ENCODE measurements around the gene OPCML. TPM values are rescaled to one million over a fixed set of nuclear protein-coding genes. Genes with fewer than 3 reads are reported as not detected.

Gene OPCML
- total RNA-seq, 2 donors from 2014 or later, result under 0.01 TPM; not detected in 1

GRCh38 chr11:133545199-133545803 is 13.0 kb upstream of the OPCML start:
- H3K9me3 ChIP-seq, result no peaks in the 10 kb centered on the region
- DNase-seq (no peak), ATAC-seq (no peak)
- intact Hi-C loops (cut with DNase I), result no loop called here
- TF ChIP-seq POLR2A (IDR thresholded peaks at IDR 0.05), result no peak
- TF ChIP-seq CTCF (IDR thresholded peaks at IDR 0.05), result no peak
- no peak overlapping the region for H3K4me3 ChIP-seq
- H3K36me3 ChIP-seq (replicated peaks in 1 of 2; ENCODE audit: insufficient read depth in 1 of 2, low read depth in 2 of 2), result no peaks in the 10 kb centered on the region
- H3K4me1 ChIP-seq, result no peaks in the 10 kb centered on the region
- no peak overlapping the region for H3K27ac ChIP-seq
- 53 to 56% methylated on average over 8 of the region's 8 CpGs for WGBS, 2 donors
- H3K27me3 ChIP-seq, result peaks cover 0 to 4% of the 10 kb centered on the region in 2 donors

- no peak overlapping the region for H3K27ac ChIP-seq
- H3K4me3 ChIP-seq, result no peak overlapping the region
- peaks cover 0 to 4% of the 10 kb centered on the region in 2 donors for H3K27me3 ChIP-seq
- H3K4me1 ChIP-seq, result no peaks in the 10 kb centered on the region
- H3K36me3 ChIP-seq (replicated peaks in 1 of 2; ENCODE audit: insufficient read depth in 1 of 2, low read depth in 2 of 2), result no peaks in the 10 kb centered on the region
- no peaks in the 10 kb centered on the region for H3K9me3 ChIP-seq
- 35 to 42% methylated on average over 7 of the region's 7 CpGs for WGBS, 2 donors
- DNase-seq, result no peak
- no peak for ATAC-seq
- intact Hi-C loops (cut with DNase I), result no loop called here
- TF ChIP-seq CTCF (IDR thresholded peaks at IDR 0.05) (no peak), POLR2A (IDR thresholded peaks at IDR 0.05) (no peak)
These were observed 9.4 kb upstream of the OPCML start for GRCh38 chr11:133541720-133542095.

GRCh38 chr11:133541021-133541719 is 8.9 kb upstream of the OPCML start:
- no peak for TF ChIP-seq CTCF (IDR thresholded peaks at IDR 0.05)
- no peak for TF ChIP-seq POLR2A (IDR thresholded peaks at IDR 0.05)
- 41 to 45% methylated on average over 10 of the region's 10 CpGs for WGBS, 2 donors
- Histone ChIP-seq H3K36me3 (replicated peaks in 1 of 2; ENCODE audit: insufficient read depth in 1 of 2, low read depth in 2 of 2) (no peaks in the 10 kb centered on the region), H3K4me1 (no peaks in the 10 kb centered on the region), H3K27ac (no peak overlapping the region), H3K4me3 (no peak overlapping the region), H3K27me3 (peaks cover 0 to 4% of the 10 kb centered on the region in 2 donors), H3K9me3 (no peaks in the 10 kb centered on the region)
- intact Hi-C loops (cut with DNase I), result no loop called here
- DNase-seq (no peak), ATAC-seq (no peak)

- no peak overlapping the region for H3K4me3 ChIP-seq
- no peaks in the 10 kb centered on the region for H3K36me3 ChIP-seq (replicated peaks in 1 of 2; ENCODE audit: insufficient read depth in 1 of 2, low read depth in 2 of 2)
- ATAC-seq (no peak), DNase-seq (no peak)
- no peaks in the 10 kb centered on the region for H3K4me1 ChIP-seq
- H3K27ac ChIP-seq, result no peak overlapping the region
- no peaks in the 10 kb centered on the region for H3K9me3 ChIP-seq
- WGBS, 2 donors, result 65 to 80% methylated on average over 1 of the region's 1 CpG
- peaks cover 0 to 7% of the 10 kb centered on the region in 2 donors for H3K27me3 ChIP-seq
- TF ChIP-seq POLR2A (IDR thresholded peaks at IDR 0.05) (no peak), CTCF (IDR thresholded peaks at IDR 0.05) (no peak)
- intact Hi-C loops (cut with DNase I), result no loop called here
These were observed 3.9 kb upstream of the OPCML start for GRCh38 chr11:133536198-133536597.

GRCh38 chr11:133533205-133533604 is 904 bp upstream of the OPCML start:
- no peak for ATAC-seq
- Histone ChIP-seq H3K36me3 (replicated peaks in 1 of 2; ENCODE audit: insufficient read depth in 1 of 2, low read depth in 2 of 2) (no peaks in the 10 kb centered on the region), H3K27ac (no peak overlapping the region), H3K4me1 (no peaks in the 10 kb centered on the region), H3K27me3 (peaks cover 0 to 17% of the 10 kb centered on the region in 2 donors), H3K9me3 (no peaks in the 10 kb centered on the region), H3K4me3 (no peak overlapping the region)
- WGBS, 2 donors, result 26 to 30% methylated on average over 6 of the region's 6 CpGs
- no peak for DNase-seq
- intact Hi-C loops (cut with DNase I), result no loop called here
- no peak for TF ChIP-seq POLR2A (IDR thresholded peaks at IDR 0.05)
- TF ChIP-seq CTCF (IDR thresholded peaks at IDR 0.05), result no peak
